NCI-H2227 (cell line): ENCODE data around the gene ANXA6.

Experiments used
- DNase-seq: peaks from one replicate; lab custom pipeline; 2025; ENCODE audit not compliant: unreplicated experiment; lab: John Stamatoyannopoulos, UW

ANXA6 gene

GRCh38 chr5:151130922-151131891 is 26.4 kb downstream of the ANXA6 start:
- no peak for DNase-seq

GRCh38 chr5:151130235-151130921 is 27.2 kb downstream of the ANXA6 start:
- DNase-seq, result no peak

DNA sequence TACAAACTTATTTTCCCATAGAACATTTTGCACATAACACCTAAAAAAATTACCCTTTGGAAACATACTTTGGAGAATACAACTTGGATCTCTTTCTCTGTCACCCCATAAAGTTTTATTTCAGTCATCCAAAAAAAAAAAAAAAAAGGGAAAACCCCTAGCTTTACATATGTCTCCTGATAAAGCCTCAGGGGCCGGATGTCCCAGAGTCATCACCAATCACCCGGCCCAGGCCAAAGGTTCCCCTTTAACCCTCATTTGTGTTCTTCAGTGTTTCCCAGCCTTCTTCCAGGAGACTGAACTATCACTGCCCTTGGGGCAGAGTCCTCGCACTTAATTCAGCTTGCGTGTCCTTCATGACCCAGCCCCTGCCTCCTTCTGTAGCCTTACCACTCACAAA is 28.8 kb downstream of the ANXA6 start:
- DNase-seq, result no peak

DNA sequence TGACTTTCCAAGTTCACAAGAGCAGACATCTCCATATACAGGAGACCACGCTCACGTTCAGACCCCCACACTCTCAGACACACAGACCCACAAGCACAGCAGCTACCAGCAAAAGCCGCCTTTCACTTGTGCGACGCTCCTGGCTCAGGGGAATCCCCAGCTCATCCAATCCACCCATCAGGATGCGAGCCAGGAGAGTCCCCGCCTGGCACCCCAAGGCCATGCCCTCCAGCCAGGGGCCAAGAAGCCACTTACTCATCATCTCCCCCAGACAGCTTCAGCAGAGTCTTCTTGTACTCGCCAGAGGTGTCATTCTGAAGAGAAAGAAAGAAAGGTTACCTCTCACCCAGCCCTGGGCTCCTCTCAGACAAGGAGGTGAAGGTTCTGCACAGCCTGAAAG is 29.7 kb downstream of the ANXA6 start:
- no peak for DNase-seq

DNA sequence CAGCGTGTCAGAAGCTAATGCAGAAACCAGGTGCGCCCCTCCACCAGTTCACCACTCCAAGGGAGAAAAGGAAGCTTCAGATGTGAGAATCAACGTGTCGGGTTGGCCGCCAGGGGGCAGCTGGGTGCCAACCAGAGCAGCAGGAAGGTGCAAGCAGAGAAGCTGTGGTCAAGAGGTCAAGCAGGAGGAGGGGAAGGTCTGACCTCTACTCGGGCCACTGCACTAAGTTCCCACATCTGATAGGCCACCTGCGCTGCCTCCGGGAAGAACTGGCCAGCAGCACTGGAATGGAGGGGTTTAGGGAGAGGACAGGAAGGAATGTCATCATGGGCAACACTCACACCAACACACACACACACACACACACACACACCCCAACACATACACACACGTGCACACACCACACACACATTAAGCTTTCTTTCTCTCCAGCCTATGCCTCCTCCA is 31.4 kb downstream of the ANXA6 start:
- DNase-seq, result peak; percentile 45

GRCh38 chr5:151125421-151125820 is 32.2 kb downstream of the ANXA6 start:
- no peak for DNase-seq

DNA sequence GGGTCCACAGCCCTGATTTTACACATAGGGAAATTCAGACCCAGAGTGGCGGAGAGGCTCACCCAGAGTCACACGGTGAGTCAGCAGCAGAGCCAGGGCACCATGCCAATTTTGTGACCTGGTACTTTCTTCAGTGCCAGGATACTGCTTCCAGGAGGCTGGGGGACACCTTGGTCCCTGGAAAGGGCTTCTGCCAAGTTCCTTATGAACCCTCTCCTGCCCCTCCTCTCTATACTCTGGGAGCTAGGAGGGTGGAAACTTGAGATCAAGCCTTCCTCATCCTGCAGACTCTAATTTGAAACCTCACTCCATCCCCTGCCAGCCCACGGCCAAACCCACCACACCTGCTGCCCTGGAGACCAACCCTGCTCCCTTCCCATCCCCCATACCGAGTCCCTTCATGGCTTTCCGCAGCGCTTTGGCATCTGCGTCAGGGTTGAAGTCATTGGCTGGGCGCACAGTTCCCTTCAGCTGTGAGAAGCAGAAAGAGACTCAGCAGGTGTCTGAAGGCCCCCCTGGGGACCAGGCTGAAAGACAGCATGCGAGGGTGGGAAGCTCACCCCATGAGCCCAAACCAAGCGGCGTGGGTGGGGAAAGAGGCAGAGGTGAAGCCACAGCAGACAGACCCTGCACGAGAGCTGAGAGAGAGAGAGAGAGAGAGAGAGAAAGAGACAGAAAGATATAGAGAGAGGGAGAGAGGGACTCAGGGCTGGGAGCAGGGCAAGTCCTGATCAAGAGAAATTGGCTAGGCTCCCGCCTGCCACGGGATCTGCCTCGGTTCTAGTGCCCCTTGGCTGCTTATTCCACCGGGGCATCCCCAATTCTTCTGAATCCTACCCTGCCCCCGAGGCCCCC is 33.5 kb downstream of the ANXA6 start:
- DNase-seq, result no peak

- no peak for DNase-seq
Observed at GRCh38 chr5:151122828-151123227, 34.8 kb downstream of the ANXA6 start.

- no peak for DNase-seq
Observed at GRCh38 chr5:151121665-151122064, 35.9 kb downstream of the ANXA6 start.

DNA sequence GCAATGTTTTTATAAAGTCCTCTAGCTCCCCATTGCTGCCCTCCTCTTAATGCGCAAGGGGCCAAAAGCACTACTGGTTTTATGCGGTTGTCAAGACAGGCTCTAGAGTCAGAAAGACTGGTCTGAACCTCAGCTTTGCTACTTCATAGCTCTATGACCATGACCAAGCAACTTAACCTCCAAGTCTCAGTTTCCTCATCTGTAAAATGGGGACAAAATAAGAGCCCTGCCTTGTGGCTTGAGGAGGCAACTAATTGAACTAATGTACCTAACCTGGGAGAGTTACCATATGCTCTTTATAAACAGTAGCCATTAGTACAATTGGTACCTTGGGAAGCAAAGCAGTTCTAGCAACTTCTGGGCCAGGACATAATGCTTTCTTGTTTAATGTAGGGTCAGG is 36.5 kb downstream of the ANXA6 start:
- DNase-seq, result no peak

GRCh38 chr5:151118913-151119575 is 38.5 kb downstream of the ANXA6 start:
- DNase-seq, result no peak

- DNase-seq, result peak; percentile 54
Observed at GRCh38 chr5:151115272-151115905, 42.2 kb downstream of the ANXA6 start.

DNA sequence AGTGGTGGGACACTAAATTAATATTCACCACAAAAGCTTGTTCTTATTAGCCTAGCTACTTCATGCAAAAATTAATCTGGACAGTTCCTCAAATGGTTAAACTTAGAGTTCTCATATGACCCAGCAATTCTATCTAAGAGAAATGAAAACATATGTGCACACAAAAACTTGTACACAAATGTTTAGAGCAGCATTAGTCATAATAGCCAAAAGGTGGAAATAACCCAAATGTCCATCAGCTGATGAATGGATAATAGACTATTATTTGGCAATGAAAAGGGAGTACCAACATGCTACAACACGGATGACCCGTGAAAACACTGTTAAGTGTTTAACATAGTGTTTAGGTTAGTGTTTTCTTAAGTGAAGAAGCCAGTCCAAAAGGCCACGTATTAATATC is 43.9 kb downstream of the ANXA6 start:
- no peak for DNase-seq

DNA sequence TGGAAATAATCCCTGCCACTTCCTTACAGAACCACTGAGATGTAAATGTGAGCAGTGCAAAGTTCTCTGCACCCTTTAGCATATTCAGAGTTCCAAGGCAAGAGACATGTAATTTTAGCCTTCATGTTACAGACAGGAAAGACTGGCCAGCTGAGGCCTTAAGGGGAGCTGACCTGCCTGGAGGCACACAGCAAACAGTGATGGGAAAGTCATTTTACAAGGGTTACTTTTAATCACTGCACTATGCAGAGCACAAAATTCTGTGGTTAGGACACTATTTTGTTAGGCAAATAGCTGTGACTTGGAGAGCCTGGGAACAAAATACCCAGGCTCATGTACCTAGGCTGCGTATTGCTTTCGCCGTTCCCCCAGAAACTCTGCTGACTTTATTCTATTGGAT is 46.6 kb downstream of the ANXA6 start:
- no peak for DNase-seq

GRCh38 chr5:151110122-151110681 is 47.4 kb downstream of the ANXA6 start:
- no peak for DNase-seq

DNA sequence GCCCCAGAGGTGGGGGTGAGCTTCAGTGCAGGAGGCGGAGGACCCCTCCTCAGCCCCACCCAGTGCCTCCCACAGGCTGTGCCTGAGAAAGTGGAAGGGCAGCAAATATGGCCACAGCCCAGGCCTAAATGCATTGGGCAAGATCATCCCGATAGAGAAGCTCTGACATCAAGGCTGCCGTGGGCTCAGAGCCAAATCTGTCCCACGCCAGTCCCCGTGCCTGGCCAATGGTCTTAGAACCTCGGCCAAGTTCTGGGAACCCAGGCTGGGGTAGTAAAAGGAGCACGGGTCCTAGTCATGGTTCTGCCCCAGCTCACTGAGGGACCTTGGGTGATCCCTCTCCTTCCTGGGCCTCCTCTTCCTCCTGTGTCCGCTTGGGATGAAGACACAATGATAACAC is 49.0 kb downstream of the ANXA6 start:
- no peak for DNase-seq

DNA sequence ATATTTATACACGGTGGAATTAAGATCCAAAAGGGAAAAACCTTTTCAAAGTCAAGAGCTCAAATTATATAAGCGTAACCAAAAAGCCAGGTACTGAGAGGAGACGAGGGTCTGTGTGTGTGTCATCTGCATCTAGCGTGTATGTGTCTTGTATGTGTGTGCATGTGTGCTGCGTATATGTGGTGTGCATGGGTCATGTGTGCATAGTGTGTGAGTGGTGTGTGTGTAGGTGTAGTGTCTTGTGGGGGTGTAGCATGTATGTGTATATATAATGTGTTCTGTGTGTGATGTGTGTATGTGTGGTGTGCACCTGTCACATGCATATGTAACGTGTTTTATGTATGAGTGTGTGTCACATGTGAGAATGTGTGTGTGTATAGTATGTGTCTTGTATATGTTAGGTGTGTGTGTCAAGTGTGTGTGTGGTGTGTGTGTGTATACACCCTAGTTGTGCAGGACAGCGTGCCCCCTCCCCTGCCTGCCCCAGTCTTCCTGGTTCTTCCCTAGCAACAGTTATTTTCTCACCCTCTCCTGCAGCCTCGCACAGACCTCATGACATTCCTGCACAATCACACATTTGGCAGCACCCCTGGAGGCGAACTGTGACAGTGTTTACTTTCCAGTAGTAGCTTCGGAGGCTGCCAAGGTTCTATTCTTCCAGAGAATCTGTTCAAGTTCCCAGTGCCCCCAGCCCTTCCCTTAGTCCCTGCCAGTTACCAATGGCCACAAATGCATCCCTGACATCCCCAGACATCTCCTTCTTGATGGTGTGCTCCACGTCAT is 49.6 kb downstream of the ANXA6 start:
- DNase-seq, result no peak

GRCh38 chr5:151107084-151107483 is 50.5 kb downstream of the ANXA6 start:
- DNase-seq, result no peak

DNA sequence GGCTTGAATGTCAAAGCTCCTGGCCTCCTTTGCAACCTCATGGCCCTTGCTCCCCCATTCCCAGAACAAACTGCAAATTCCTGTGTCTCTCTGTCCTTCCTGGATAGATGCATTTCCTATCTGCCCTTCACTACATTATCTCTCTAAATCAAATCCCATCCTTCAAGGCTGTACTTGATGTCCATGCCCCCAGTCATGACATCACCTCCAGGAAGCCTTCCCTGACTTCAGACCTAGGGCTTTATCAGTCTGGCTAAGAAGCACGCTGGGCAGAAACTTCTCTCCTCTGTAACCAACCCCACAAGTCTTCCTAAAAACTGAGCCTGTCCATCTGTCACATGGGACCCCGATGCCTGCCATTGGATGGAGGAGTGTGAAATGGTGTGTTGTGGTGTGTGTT is 51.1 kb downstream of the ANXA6 start:
- no peak for DNase-seq
